ENCODE measurements around the gene CTTNBP2NL.

CTTNBP2NL gene

GRCh38 chr1:112506731-112507130, 110.7 kb downstream of the CTTNBP2NL start:
- no peak for DNase-seq (ENCODE audit: low read depth, low spot score)

GRCh38 chr1:112507336-112507735, 111.3 kb downstream of the CTTNBP2NL start:
- DNase-seq (ENCODE audit: low read depth, low spot score) = no peak

GRCh38 chr1:112507921-112508277, 111.9 kb downstream of the CTTNBP2NL start:
- no peak for DNase-seq (ENCODE audit: low read depth, low spot score)

- no peak for DNase-seq (ENCODE audit: low read depth, low spot score)
Observed at GRCh38 chr1:112508278-112509004, 112.4 kb downstream of the CTTNBP2NL start, which contains the start of gene WNT2B. TSS of gene WNT2B (plus strand) at chr1:112508965. CDS start at chr1:112509263, 298 bp downstream.

- no peak for DNase-seq (ENCODE audit: low read depth, low spot score)
Observed at GRCh38 chr1:112509005-112509659, 113.1 kb downstream of the CTTNBP2NL start.

GRCh38 chr1:112509660-112510178, 113.7 kb downstream of the CTTNBP2NL start:
- DNase-seq (ENCODE audit: low read depth, low spot score) = no peak

- no peak for DNase-seq (ENCODE audit: low read depth, low spot score)
Observed at GRCh38 chr1:112510340-112510739, 114.3 kb downstream of the CTTNBP2NL start.

All from iPS DF 19.7 (cell line).